ENCODE results near the gene SLC16A1.

Gene SLC16A1

GRCh38 chr1:112939810-112940209, 16.2 kb downstream of the SLC16A1 start:
- H3K79me2 ChIP-seq (ENCODE audit: control insufficient read depth, insufficient read depth, low read length, poor library complexity) = peaks cover 15% of the 10 kb centered on the region

GRCh38 chr1:112938210-112938609, 17.8 kb downstream of the SLC16A1 start:
- no peak overlapping the region for H2BK12ac ChIP-seq (ENCODE audit: low read length)
- no CpG with 5 or more reads among the region's 3 CpGs for WGBS (ENCODE audit: extremely low coverage, insufficient coverage, insufficient read length)
- H2BK120ac ChIP-seq (ENCODE audit: insufficient read depth, low read length, poor library complexity) = no peak overlapping the region
- no peaks in the 10 kb centered on the region for H3K9me3 ChIP-seq (ENCODE audit: insufficient read depth, low read depth, low read length)
- H3K27me3 ChIP-seq (ENCODE audit: insufficient read depth, low read length) = no peaks in the 10 kb centered on the region
- H3K4me2 ChIP-seq (ENCODE audit: low read length) = peak overlapping the region; percentile 9
- no peak overlapping the region for H3K4me3 ChIP-seq (ENCODE audit: low read depth, low read length)
- no peak overlapping the region for H3K9ac ChIP-seq (ENCODE audit: low read length)
- peaks cover 10% of the 10 kb centered on the region for H3K79me2 ChIP-seq (ENCODE audit: control insufficient read depth, insufficient read depth, low read length, poor library complexity)
- peak overlapping the region; percentile 46 for H3K4ac ChIP-seq (ENCODE audit: low read depth, low read length)
- no peak overlapping the region for H4K12ac ChIP-seq (ENCODE audit: low read depth, low read length)
- no peak overlapping the region for H4K8ac ChIP-seq (ENCODE audit: low read depth, low read length)
- DNase-seq = no peak
- no peak overlapping the region for H2BK5ac ChIP-seq (ENCODE audit: low read depth, low read length, poor library complexity)
- H4K91ac ChIP-seq (ENCODE audit: low read depth, low read length) = no peak overlapping the region
- no peak overlapping the region for H2AFZ ChIP-seq (ENCODE audit: insufficient read depth, low read length, poor library complexity)
- H3K4me1 ChIP-seq (ENCODE audit: control insufficient read depth in 1 of 2, insufficient read depth in 2 of 2, low read length in 2 of 2) = no peaks in the 10 kb centered on the region
- H2AK5ac ChIP-seq (ENCODE audit: low read length) = no peak overlapping the region
- H3K79me1 ChIP-seq (ENCODE audit: low read length) = no peaks in the 10 kb centered on the region
- H3K18ac ChIP-seq (ENCODE audit: low read length) = no peak overlapping the region
- H3K36me3 ChIP-seq (ENCODE audit: control insufficient read depth in 1 of 2, insufficient read depth in 2 of 2, low read length in 2 of 2) = peaks cover 0 to 2% of the 10 kb centered on the region in 2 experiments
- H3K27ac ChIP-seq (ENCODE audit: low read depth, low read length) = no peak overlapping the region
- no peak overlapping the region for H3K23ac ChIP-seq (ENCODE audit: low read length)
- no peak overlapping the region for H3K14ac ChIP-seq (ENCODE audit: low read length)

More at GRCh38 chr1:112939810-112940209, 16.2 kb downstream of the SLC16A1 start:
- Histone ChIP-seq H2AK5ac (ENCODE audit: low read length) (no peak overlapping the region), H4K12ac (ENCODE audit: low read depth, low read length) (no peak overlapping the region), H3K18ac (ENCODE audit: low read length) (no peak overlapping the region), H3K9ac (ENCODE audit: low read length) (no peak overlapping the region), H3K23ac (ENCODE audit: low read length) (no peak overlapping the region), H4K91ac (ENCODE audit: low read depth, low read length) (no peak overlapping the region), H2AFZ (ENCODE audit: insufficient read depth, low read length, poor library complexity) (no peak overlapping the region), H3K4me2 (ENCODE audit: low read length) (no peak overlapping the region), H2BK5ac (ENCODE audit: low read depth, low read length, poor library complexity) (no peak overlapping the region), H3K4ac (ENCODE audit: low read depth, low read length) (peak overlapping the region; percentile 78), H3K9me3 (ENCODE audit: insufficient read depth, low read depth, low read length) (no peaks in the 10 kb centered on the region), H3K4me1 (ENCODE audit: control insufficient read depth in 1 of 2, insufficient read depth in 2 of 2, low read length in 2 of 2) (no peaks in the 10 kb centered on the region), H3K27ac (ENCODE audit: low read depth, low read length) (no peak overlapping the region), H2BK12ac (ENCODE audit: low read length) (no peak overlapping the region), H3K27me3 (ENCODE audit: insufficient read depth, low read length) (no peaks in the 10 kb centered on the region), H3K36me3 (ENCODE audit: control insufficient read depth in 1 of 2, insufficient read depth in 2 of 2, low read length in 2 of 2) (peaks cover 0 to 5% of the 10 kb centered on the region in 2 experiments), H3K14ac (ENCODE audit: low read length) (no peak overlapping the region), H3K4me3 (ENCODE audit: low read depth, low read length) (no peak overlapping the region), H2BK120ac (ENCODE audit: insufficient read depth, low read length, poor library complexity) (no peak overlapping the region), H4K8ac (ENCODE audit: low read depth, low read length) (no peak overlapping the region), H3K79me1 (ENCODE audit: low read length) (no peaks in the 10 kb centered on the region)
- no CpG with 5 or more reads among the region's 3 CpGs for whole genome bisulfite sequencing (ENCODE audit: extremely low coverage, insufficient coverage, insufficient read length)
- no peak for DNase-seq

- H3K4me2 ChIP-seq (ENCODE audit: low read length) = no peak overlapping the region
- H3K9me3 ChIP-seq (ENCODE audit: insufficient read depth, low read depth, low read length) = no peaks in the 10 kb centered on the region
- no peak overlapping the region for H3K9ac ChIP-seq (ENCODE audit: low read length)
- H3K36me3 ChIP-seq (ENCODE audit: control insufficient read depth in 1 of 2, insufficient read depth in 2 of 2, low read length in 2 of 2) = no peaks in the 10 kb centered on the region
- H3K4me1 ChIP-seq (ENCODE audit: control insufficient read depth in 1 of 2, insufficient read depth in 2 of 2, low read length in 2 of 2) = no peaks in the 10 kb centered on the region
- no peak overlapping the region for H3K18ac ChIP-seq (ENCODE audit: low read length)
- H3K23ac ChIP-seq (ENCODE audit: low read length) = no peak overlapping the region
- no peak overlapping the region for H3K4ac ChIP-seq (ENCODE audit: low read depth, low read length)
- no peak overlapping the region for H4K91ac ChIP-seq (ENCODE audit: low read depth, low read length)
- no peaks in the 10 kb centered on the region for H3K27me3 ChIP-seq (ENCODE audit: insufficient read depth, low read length)
- no peak overlapping the region for H2AK5ac ChIP-seq (ENCODE audit: low read length)
- DNase-seq = peak in 1 of 2 donors; percentile 21
- no peak overlapping the region for H2AFZ ChIP-seq (ENCODE audit: insufficient read depth, low read length, poor library complexity)
- no peak overlapping the region for H3K27ac ChIP-seq (ENCODE audit: low read depth, low read length)
- H3K79me1 ChIP-seq (ENCODE audit: low read length) = no peaks in the 10 kb centered on the region
- no peak overlapping the region for H2BK120ac ChIP-seq (ENCODE audit: insufficient read depth, low read length, poor library complexity)
- H3K79me2 ChIP-seq (ENCODE audit: control insufficient read depth, insufficient read depth, low read length, poor library complexity) = peaks cover 8% of the 10 kb centered on the region
- H4K12ac ChIP-seq (ENCODE audit: low read depth, low read length) = no peak overlapping the region
- no peak overlapping the region for H3K4me3 ChIP-seq (ENCODE audit: low read depth, low read length)
- no peak overlapping the region for H4K8ac ChIP-seq (ENCODE audit: low read depth, low read length)
- H2BK12ac ChIP-seq (ENCODE audit: low read length) = no peak overlapping the region
- no peak overlapping the region for H2BK5ac ChIP-seq (ENCODE audit: low read depth, low read length, poor library complexity)
- H3K14ac ChIP-seq (ENCODE audit: low read length) = no peak overlapping the region
Measured at GRCh38 chr1:112937495-112937894, 18.5 kb downstream of the SLC16A1 start.

- no peaks in the 10 kb centered on the region for H3K27me3 ChIP-seq (ENCODE audit: insufficient read depth, low read length)
- H3K4ac ChIP-seq (ENCODE audit: low read depth, low read length) = peak overlapping the region; percentile 14
- H3K18ac ChIP-seq (ENCODE audit: low read length) = no peak overlapping the region
- H3K4me2 ChIP-seq (ENCODE audit: low read length) = no peak overlapping the region
- no peaks in the 10 kb centered on the region for H3K79me1 ChIP-seq (ENCODE audit: low read length)
- H2AK5ac ChIP-seq (ENCODE audit: low read length) = no peak overlapping the region
- no peaks in the 10 kb centered on the region for H3K4me1 ChIP-seq (ENCODE audit: control insufficient read depth in 1 of 2, insufficient read depth in 2 of 2, low read length in 2 of 2)
- H2BK12ac ChIP-seq (ENCODE audit: low read length) = no peak overlapping the region
- H3K27ac ChIP-seq (ENCODE audit: low read depth, low read length) = no peak overlapping the region
- peaks cover 9% of the 10 kb centered on the region for H3K79me2 ChIP-seq (ENCODE audit: control insufficient read depth, insufficient read depth, low read length, poor library complexity)
- no peak overlapping the region for H2BK120ac ChIP-seq (ENCODE audit: insufficient read depth, low read length, poor library complexity)
- no peaks in the 10 kb centered on the region for H3K9me3 ChIP-seq (ENCODE audit: insufficient read depth, low read depth, low read length)
- H3K36me3 ChIP-seq (ENCODE audit: control insufficient read depth in 1 of 2, insufficient read depth in 2 of 2, low read length in 2 of 2) = no peaks in the 10 kb centered on the region
- H2BK5ac ChIP-seq (ENCODE audit: low read depth, low read length, poor library complexity) = no peak overlapping the region
- H3K4me3 ChIP-seq (ENCODE audit: low read depth, low read length) = no peak overlapping the region
- H2AFZ ChIP-seq (ENCODE audit: insufficient read depth, low read length, poor library complexity) = no peak overlapping the region
- H3K14ac ChIP-seq (ENCODE audit: low read length) = no peak overlapping the region
- no peak overlapping the region for H3K9ac ChIP-seq (ENCODE audit: low read length)
- H4K91ac ChIP-seq (ENCODE audit: low read depth, low read length) = no peak overlapping the region
- DNase-seq = no peak
- WGBS (ENCODE audit: extremely low coverage, insufficient coverage, insufficient read length) = no CpG with 5 or more reads among the region's 2 CpGs
- H3K23ac ChIP-seq (ENCODE audit: low read length) = no peak overlapping the region
- H4K12ac ChIP-seq (ENCODE audit: low read depth, low read length) = no peak overlapping the region
- H4K8ac ChIP-seq (ENCODE audit: low read depth, low read length) = no peak overlapping the region
Measured at GRCh38 chr1:112937070-112937469, 18.9 kb downstream of the SLC16A1 start.
